ENCODE data around the gene KIAA1755.

The KIAA1755 gene

GRCh38 chr20:38177201-38177600, 83.3 kb downstream of the KIAA1755 start:
- no peak overlapping the region for H3K4me3 ChIP-seq (ENCODE audit: low read depth, low read length)
- no peak overlapping the region for H2BK120ac ChIP-seq (ENCODE audit: insufficient read depth, low read length, poor library complexity)
- no peaks in the 10 kb centered on the region for H3K27me3 ChIP-seq (ENCODE audit: insufficient read depth, low read length)
- no peaks in the 10 kb centered on the region for H3K36me3 ChIP-seq (ENCODE audit: control insufficient read depth in 1 of 2, insufficient read depth in 2 of 2, low read length in 2 of 2)
- peak overlapping the region; percentile 11 for H4K91ac ChIP-seq (ENCODE audit: low read depth, low read length)
- no peak overlapping the region for H2BK5ac ChIP-seq (ENCODE audit: low read depth, low read length, poor library complexity)
- WGBS (ENCODE audit: extremely low coverage, insufficient coverage, insufficient read length): no CpG with 5 or more reads among the region's 9 CpGs
- no peak overlapping the region for H4K8ac ChIP-seq (ENCODE audit: low read depth, low read length)
- no peak overlapping the region for H3K14ac ChIP-seq (ENCODE audit: low read length)
- H3K4me2 ChIP-seq (ENCODE audit: low read length): no peak overlapping the region
- no peak overlapping the region for H3K18ac ChIP-seq (ENCODE audit: low read length)
- H3K79me1 ChIP-seq (ENCODE audit: low read length): peaks cover 14% of the 10 kb centered on the region
- H2AFZ ChIP-seq (ENCODE audit: insufficient read depth, low read length, poor library complexity): no peak overlapping the region
- H4K12ac ChIP-seq (ENCODE audit: low read depth, low read length): no peak overlapping the region
- H3K23ac ChIP-seq (ENCODE audit: low read length): no peak overlapping the region
- peak overlapping the region; percentile 20 for H2AK5ac ChIP-seq (ENCODE audit: low read length)
- no peak overlapping the region for H3K9ac ChIP-seq (ENCODE audit: low read length)
- H3K4me1 ChIP-seq (ENCODE audit: control insufficient read depth in 1 of 2, insufficient read depth in 2 of 2, low read length in 2 of 2): peaks cover 15 to 28% of the 10 kb centered on the region in 2 experiments
- no peaks in the 10 kb centered on the region for H3K79me2 ChIP-seq (ENCODE audit: control insufficient read depth, insufficient read depth, low read length, poor library complexity)
- DNase-seq: no peak
- H3K4ac ChIP-seq (ENCODE audit: low read depth, low read length): no peak overlapping the region
- H2BK12ac ChIP-seq (ENCODE audit: low read length): peak overlapping the region; percentile 0
- no peak overlapping the region for H3K27ac ChIP-seq (ENCODE audit: low read depth, low read length)
- no peaks in the 10 kb centered on the region for H3K9me3 ChIP-seq (ENCODE audit: insufficient read depth, low read depth, low read length)

- Histone ChIP-seq H2BK12ac (ENCODE audit: low read length) (peak overlapping the region; percentile 83), H4K12ac (ENCODE audit: low read depth, low read length) (no peak overlapping the region), H2AK5ac (ENCODE audit: low read length) (peak overlapping the region; percentile 13), H3K4ac (ENCODE audit: low read depth, low read length) (no peak overlapping the region), H4K8ac (ENCODE audit: low read depth, low read length) (peak overlapping the region; percentile 3), H3K79me2 (ENCODE audit: control insufficient read depth, insufficient read depth, low read length, poor library complexity) (no peaks in the 10 kb centered on the region), H4K91ac (ENCODE audit: low read depth, low read length) (peak overlapping the region; percentile 45), H3K4me2 (ENCODE audit: low read length) (no peak overlapping the region), H2BK5ac (ENCODE audit: low read depth, low read length, poor library complexity) (no peak overlapping the region), H3K18ac (ENCODE audit: low read length) (peak overlapping the region; percentile 25), H2AFZ (ENCODE audit: insufficient read depth, low read length, poor library complexity) (no peak overlapping the region), H3K23ac (ENCODE audit: low read length) (no peak overlapping the region), H3K14ac (ENCODE audit: low read length) (no peak overlapping the region), H3K4me1 (ENCODE audit: control insufficient read depth in 1 of 2, insufficient read depth in 2 of 2, low read length in 2 of 2) (peaks cover 14 to 23% of the 10 kb centered on the region in 2 experiments), H3K4me3 (ENCODE audit: low read depth, low read length) (no peak overlapping the region), H2BK120ac (ENCODE audit: insufficient read depth, low read length, poor library complexity) (peak overlapping the region; percentile 52), H3K27me3 (ENCODE audit: insufficient read depth, low read length) (no peaks in the 10 kb centered on the region), H3K9ac (ENCODE audit: low read length) (no peak overlapping the region), H3K9me3 (ENCODE audit: insufficient read depth, low read depth, low read length) (no peaks in the 10 kb centered on the region), H3K27ac (ENCODE audit: low read depth, low read length) (no peak overlapping the region), H3K36me3 (ENCODE audit: control insufficient read depth in 1 of 2, insufficient read depth in 2 of 2, low read length in 2 of 2) (no peaks in the 10 kb centered on the region), H3K79me1 (ENCODE audit: low read length) (peaks cover 12% of the 10 kb centered on the region)
- DNase-seq: no peak
- WGBS (ENCODE audit: extremely low coverage, insufficient coverage, insufficient read length): no CpG with 5 or more reads among the region's 16 CpGs
Observed at GRCh38 chr20:38175304-38176180, 85.0 kb downstream of the KIAA1755 start.

- Histone ChIP-seq H2BK120ac (ENCODE audit: insufficient read depth, low read length, poor library complexity) (peak overlapping the region; percentile 15), H3K4me3 (ENCODE audit: low read depth, low read length) (no peak overlapping the region), H3K79me2 (ENCODE audit: control insufficient read depth, insufficient read depth, low read length, poor library complexity) (no peaks in the 10 kb centered on the region), H3K4me2 (ENCODE audit: low read length) (no peak overlapping the region), H3K18ac (ENCODE audit: low read length) (no peak overlapping the region), H3K14ac (ENCODE audit: low read length) (peak overlapping the region; percentile 8), H4K91ac (ENCODE audit: low read depth, low read length) (peak overlapping the region; percentile 38), H2BK12ac (ENCODE audit: low read length) (peak overlapping the region; percentile 87), H3K9me3 (ENCODE audit: insufficient read depth, low read depth, low read length) (no peaks in the 10 kb centered on the region), H3K27me3 (ENCODE audit: insufficient read depth, low read length) (no peaks in the 10 kb centered on the region), H2BK5ac (ENCODE audit: low read depth, low read length, poor library complexity) (no peak overlapping the region), H3K4ac (ENCODE audit: low read depth, low read length) (no peak overlapping the region), H2AK5ac (ENCODE audit: low read length) (peak overlapping the region; percentile 24), H3K27ac (ENCODE audit: low read depth, low read length) (peak overlapping the region; percentile 45), H3K4me1 (ENCODE audit: control insufficient read depth in 1 of 2, insufficient read depth in 2 of 2, low read length in 2 of 2) (peaks cover 20 to 27% of the 10 kb centered on the region in 2 experiments), H4K8ac (ENCODE audit: low read depth, low read length) (no peak overlapping the region), H3K9ac (ENCODE audit: low read length) (no peak overlapping the region), H3K79me1 (ENCODE audit: low read length) (peaks cover 27% of the 10 kb centered on the region), H2AFZ (ENCODE audit: insufficient read depth, low read length, poor library complexity) (peak overlapping the region; percentile 20), H4K12ac (ENCODE audit: low read depth, low read length) (no peak overlapping the region), H3K23ac (ENCODE audit: low read length) (no peak overlapping the region), H3K36me3 (ENCODE audit: control insufficient read depth in 1 of 2, insufficient read depth in 2 of 2, low read length in 2 of 2) (no peaks in the 10 kb centered on the region)
- peak; percentile 69 to 74 for DNase-seq
- WGBS (ENCODE audit: extremely low coverage, insufficient coverage, insufficient read length): no CpG with 5 or more reads among the region's 14 CpGs
Observed at GRCh38 chr20:38173237-38174156, 87.0 kb downstream of the KIAA1755 start.

GRCh38 chr20:38172408-38172807, 88.1 kb downstream of the KIAA1755 start:
- no peak overlapping the region for H2AK5ac ChIP-seq (ENCODE audit: low read length)
- H2BK12ac ChIP-seq (ENCODE audit: low read length): no peak overlapping the region
- no peak overlapping the region for H3K4me3 ChIP-seq (ENCODE audit: low read depth, low read length)
- no peak overlapping the region for H3K23ac ChIP-seq (ENCODE audit: low read length)
- no peaks in the 10 kb centered on the region for H3K36me3 ChIP-seq (ENCODE audit: control insufficient read depth in 1 of 2, insufficient read depth in 2 of 2, low read length in 2 of 2)
- WGBS (ENCODE audit: extremely low coverage, insufficient coverage, insufficient read length): no CpG with 5 or more reads among the region's 4 CpGs
- no peaks in the 10 kb centered on the region for H3K27me3 ChIP-seq (ENCODE audit: insufficient read depth, low read length)
- DNase-seq: no peak
- H2AFZ ChIP-seq (ENCODE audit: insufficient read depth, low read length, poor library complexity): no peak overlapping the region
- no peak overlapping the region for H3K14ac ChIP-seq (ENCODE audit: low read length)
- H2BK120ac ChIP-seq (ENCODE audit: insufficient read depth, low read length, poor library complexity): no peak overlapping the region
- no peak overlapping the region for H3K9ac ChIP-seq (ENCODE audit: low read length)
- no peak overlapping the region for H3K18ac ChIP-seq (ENCODE audit: low read length)
- no peak overlapping the region for H4K12ac ChIP-seq (ENCODE audit: low read depth, low read length)
- H2BK5ac ChIP-seq (ENCODE audit: low read depth, low read length, poor library complexity): no peak overlapping the region
- no peak overlapping the region for H3K4ac ChIP-seq (ENCODE audit: low read depth, low read length)
- H3K79me2 ChIP-seq (ENCODE audit: control insufficient read depth, insufficient read depth, low read length, poor library complexity): no peaks in the 10 kb centered on the region
- no peaks in the 10 kb centered on the region for H3K9me3 ChIP-seq (ENCODE audit: insufficient read depth, low read depth, low read length)
- H3K4me1 ChIP-seq (ENCODE audit: control insufficient read depth in 1 of 2, insufficient read depth in 2 of 2, low read length in 2 of 2): peaks cover 31 to 37% of the 10 kb centered on the region in 2 experiments
- H4K8ac ChIP-seq (ENCODE audit: low read depth, low read length): no peak overlapping the region
- H4K91ac ChIP-seq (ENCODE audit: low read depth, low read length): no peak overlapping the region
- H3K79me1 ChIP-seq (ENCODE audit: low read length): peaks cover 37% of the 10 kb centered on the region
- H3K4me2 ChIP-seq (ENCODE audit: low read length): no peak overlapping the region
- no peak overlapping the region for H3K27ac ChIP-seq (ENCODE audit: low read depth, low read length)
